Measurements from ENCODE around the gene ARL13A.
"Not testable (repeated sequence)": the region's sequence is repeated elsewhere in the genome, so short reads cannot be mapped to it uniquely, and the experiment has no call there.

Gene ARL13A

DNA sequence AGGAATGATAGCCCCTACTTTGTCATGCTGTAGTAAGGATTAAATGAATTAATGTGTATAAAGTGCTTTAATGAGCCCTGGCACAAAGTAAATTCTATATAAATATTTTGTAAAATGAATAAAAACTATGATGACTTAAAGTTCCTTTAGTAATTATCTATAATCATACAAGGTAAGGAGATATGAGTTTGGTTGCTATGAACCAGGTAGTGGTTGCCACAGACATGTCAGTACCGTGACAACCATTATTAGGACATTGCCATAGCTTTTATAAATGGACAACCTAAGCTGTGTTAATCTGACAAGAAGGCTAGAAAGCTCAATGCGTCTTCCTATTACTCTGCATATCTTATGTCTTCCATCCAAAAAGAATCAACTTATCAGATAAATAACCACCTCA lies at the start of gene ARL13A:
Gene ARL13A, plus strand, starts transcription at position 301 of the 400 bp plus-strand sequence. CDS start 3,982 bp downstream, outside the sequence.
- no peak for DNase-seq

DNA sequence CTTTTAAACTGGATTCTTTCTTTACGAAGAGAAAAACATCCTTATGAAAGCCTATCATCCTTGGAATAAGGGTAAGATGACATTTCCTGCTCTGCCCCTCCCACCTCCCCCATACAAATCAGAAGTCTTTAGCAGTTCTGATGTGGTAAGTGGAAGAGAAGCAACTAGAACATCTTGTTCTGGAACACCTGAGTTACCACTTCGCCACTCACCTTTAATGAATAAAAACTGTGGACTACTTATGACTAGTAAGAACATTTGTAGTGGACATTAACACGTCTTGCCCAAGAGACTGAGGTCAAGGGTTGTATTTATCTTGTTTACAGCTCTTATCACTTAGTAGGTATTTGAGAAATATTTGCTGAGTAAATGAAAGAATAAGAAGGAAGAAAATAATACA lies 45.1 kb upstream of the ARL13A start:
- DNase-seq, result no peak

DNA sequence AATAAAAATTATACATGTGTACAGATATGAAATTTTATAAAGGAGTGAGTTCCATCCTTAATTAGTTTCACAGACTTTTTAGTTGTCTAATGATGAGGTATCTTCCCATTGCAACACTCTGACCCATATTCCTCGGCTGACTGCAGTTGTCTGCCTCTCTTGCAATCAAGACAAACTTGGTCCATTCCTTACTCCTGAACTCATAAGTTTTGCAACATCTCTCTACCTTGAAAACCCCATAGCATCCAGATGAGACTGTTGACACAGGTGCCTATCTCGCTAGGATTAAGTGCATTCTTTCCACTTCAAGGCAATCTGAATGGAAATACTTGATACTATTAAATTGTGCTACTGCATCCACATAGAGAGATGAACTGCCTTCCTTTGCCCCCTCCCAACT lies 43.1 kb upstream of the ARL13A start:
- no peak for DNase-seq

DNA sequence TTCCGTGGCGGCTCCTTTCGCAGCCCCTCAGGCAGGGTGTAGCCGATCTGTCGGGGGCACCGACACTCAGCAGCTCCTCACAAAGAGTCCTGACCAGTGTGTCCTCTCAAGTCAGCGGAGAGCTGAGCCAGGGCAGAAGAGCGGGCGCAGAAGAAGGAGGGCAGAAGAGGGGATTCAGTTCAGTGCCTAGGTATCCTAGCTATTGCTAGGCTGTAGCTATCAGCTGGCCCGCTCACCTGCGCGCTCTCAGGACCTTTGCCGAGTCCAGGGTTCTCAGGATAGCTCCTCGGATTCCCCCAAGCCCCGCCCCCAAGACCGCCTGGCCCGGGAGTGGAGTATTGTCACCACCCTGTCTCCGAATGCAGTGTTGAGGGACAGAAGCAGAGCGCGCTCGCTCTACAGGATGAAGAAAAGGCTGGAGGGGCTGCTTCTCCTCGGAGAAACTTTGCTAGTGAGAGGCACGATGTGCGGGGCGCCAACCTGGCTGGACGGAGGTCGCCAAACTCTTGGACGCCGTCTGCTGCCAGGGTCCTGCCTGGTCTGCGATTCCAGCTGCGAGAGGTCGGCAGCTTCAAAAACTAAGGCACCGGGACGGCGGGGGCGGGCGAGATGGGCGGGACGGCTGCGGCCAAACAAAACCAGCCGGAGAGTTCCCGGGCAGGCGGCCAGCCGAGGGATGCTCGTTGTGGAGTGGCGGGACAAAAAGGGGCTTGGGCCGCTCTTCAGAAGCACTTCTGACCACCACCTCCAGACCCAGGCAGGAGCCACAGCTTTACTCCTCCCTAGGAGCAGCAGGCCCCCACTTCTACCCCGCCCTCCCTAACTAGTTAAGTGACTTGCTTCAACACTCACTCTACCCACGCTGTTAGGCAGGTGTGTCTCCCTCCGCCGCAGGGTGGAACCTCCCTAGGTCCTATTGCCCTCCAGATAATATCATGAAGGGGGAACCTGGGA lies 40.6 kb upstream of the ARL13A start, which contains the start of gene XKRX:
Gene XKRX, minus strand, starts transcription at position 258 of the 954 bp plus-strand sequence. CDS start 613 bp downstream, outside the sequence.
- peak; percentile 7 for DNase-seq

DNA sequence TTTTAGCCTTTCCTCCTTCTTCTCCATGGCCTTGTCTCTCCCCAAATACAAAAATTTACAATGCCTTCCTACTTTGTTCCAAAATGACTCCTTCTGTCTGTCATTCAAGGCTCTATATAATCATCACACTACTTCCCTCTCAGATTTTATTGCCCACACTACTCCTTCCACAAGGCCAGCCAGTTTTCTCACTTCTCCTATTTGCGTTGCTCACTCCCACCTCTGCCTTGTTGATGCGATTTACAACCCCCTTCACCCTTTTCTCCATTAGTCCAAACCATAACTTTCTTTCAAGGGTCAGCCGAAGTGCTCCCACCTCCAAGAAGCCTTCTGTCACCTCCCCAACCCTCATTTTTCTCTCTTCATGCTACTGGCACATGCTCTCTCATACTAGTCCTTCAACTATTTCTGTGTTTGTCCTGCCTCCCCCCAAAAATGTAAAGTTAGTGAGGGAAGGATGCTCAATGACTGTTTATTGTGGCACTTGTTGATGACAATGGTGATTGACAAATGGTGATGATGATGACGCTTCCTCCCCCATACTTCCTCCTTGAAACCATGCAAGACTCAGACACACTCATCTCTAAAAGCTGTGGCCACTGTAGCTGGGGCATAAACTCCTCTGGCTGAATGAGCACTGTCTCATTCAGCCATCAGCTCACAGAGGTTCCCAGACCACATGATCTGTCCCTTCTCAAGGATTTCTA lies 38.1 kb upstream of the ARL13A start:
- DNase-seq, result no peak

DNA sequence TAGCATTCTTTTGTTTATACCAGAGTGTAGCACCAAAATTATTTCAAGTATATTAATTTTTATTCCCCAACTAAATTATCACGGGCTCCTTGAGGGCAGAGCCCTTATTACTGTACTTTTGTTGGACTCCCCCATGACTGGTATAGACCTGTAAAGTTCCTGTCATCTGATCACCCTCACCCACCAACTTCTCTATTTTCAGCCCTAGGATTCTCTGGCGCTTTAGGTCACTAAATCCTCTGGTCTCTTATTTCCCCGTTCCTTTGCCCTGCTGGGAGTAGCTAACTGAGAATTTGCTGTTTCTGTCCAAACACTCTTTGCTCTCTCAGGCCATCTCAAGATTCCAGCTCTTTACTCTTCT lies 37.6 kb upstream of the ARL13A start:
- no peak for DNase-seq

DNA sequence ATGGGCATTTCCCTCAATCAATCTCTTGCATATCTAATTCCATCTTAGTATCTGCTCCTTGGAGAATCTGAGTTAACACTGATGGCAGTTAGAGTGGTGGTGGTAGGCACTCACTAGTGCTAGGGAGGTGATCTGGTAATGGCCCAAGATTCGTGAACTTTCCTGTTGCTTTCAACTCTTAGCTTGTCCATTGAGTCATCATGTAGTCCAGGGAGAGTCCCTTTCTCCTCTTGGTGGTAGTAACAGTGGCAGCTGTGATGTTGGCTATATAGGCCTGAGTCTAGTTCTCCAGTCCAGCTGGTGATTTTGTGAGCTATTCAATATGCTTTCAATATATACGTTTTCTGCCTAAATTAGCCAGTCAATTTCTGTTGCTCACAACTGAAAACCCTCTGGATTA lies 33.7 kb upstream of the ARL13A start:
- DNase-seq, result no peak

GRCh38 chrX:100939333-100939732 lies 30.2 kb upstream of the ARL13A start:
- DNase-seq, result no peak

- DNase-seq, result no peak
These were observed 24.9 kb upstream of the ARL13A start for GRCh38 chrX:100944601-100945000.

- DNase-seq, result no peak
These were observed 23.1 kb upstream of the ARL13A start for GRCh38 chrX:100946299-100946927.

DNA sequence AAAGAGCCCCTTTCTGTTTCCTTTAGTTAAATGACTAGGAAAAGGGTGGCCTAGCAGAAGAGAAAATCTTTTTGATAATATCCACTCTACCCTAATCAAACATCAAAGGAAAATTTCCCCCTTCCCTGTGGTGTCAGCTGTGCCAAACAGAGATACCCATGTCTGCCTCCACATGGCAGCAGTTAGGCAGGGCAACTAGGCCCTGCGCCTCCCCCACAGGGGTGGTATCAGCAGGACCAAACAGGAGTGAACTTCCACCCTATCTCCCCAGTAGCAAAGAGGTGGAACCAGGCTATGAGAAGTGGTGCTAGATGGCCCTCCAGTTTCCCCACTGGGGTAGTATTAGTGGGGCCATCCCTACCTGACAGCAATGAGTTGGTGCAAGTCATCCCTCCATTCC lies 21.0 kb upstream of the ARL13A start:
- DNase-seq, result no peak

DNA sequence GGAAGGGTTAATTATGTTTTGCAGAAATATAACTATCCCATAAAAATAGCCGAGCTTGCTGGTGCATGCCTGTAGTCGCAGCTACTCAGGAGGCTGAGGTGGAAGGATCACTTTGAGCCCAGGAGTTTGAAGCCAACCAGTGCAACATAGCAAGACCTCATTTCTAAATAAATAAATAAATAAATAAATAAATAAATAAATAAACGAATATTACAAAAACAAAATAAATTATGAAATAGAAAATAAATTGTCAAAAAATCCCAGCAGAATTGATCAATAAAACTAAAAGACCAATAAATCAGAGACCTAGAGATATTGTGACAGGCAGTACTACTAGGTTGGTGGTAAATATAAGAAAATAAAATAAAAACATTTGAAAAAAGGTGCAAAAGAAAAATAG lies 6.7 kb upstream of the ARL13A start:
- DNase-seq, result no peak

DNA sequence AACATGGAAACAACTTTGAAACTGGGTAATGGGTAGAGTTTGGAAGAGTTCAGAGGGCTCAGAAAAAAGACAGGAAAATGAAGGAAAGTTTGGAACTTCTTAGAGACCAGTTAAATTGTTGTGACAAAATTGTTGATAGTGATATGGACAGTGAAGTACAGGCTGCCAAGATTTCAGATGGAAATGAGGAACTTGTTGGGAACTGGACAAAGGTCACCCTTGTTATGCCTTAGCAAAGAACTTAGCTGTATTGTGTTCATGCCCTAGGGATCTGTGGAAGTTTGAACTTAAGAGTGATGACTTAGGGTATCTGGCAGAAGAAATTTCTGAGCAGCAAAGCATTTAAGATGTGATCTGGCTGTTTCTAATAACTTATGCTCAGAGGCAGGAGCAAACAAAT lies 5.1 kb upstream of the ARL13A start:
- no peak for DNase-seq

DNA sequence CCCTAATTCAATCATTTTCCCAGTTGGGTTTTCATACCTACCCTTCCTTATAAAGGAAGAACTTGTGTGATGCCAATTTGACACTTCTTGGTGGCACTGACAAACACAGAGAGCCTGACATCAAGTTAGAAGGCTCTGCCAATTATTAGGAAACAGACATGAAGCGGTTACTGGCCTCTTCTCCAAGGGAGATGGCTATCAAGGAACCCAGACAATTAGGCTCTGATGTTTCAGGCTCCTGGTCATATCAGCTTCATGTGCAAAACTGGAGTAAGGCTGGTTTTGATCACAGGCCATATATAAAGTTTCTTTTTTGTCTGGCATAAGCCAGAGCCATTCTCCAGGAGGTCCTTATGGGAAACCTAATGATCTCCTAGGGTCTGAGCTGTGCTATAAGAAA lies 428 bp downstream of the ARL13A start:
- DNase-seq, result no peak

DNA sequence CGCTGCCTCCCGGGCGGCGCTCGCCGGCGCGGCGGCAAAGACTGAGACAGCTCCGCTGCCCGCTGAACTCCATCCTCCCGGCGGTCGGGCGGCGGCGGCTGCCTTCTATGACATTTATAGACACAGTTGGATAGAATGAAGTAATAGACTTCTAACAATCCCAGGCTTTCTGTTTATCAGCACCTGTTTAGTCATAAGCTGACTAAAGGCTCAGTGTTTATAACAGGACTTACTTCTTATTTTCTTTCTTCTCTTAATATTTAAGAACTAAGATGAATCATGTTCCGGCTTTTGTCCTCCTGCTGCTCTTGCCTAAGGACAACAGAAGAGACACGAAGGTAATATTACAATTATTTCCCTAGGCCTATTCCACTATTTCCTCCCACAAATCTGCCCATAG lies 3.9 kb downstream of the ARL13A start:
- DNase-seq, result no peak

GRCh38 chrX:100975212-100975611 lies 5.7 kb downstream of the ARL13A start:
- DNase-seq, result no peak

DNA sequence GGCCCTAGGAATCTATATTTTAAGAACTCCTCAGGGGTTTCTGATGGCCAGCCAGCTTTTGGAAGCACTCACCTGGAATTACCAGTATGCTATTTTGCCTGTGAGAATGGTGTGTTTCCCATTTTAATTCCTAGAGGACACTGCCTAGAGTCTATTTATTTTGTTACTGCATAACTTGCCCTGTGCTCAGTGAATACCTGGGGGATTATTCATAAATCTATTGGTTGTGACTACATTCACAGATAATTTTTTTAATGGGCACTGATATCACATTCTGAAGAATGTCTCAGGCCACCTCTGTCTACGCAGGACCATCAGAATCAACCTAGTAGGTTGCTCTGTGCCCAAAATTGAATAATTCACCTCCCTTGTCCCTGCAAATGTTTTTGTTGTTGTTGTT lies 6.7 kb downstream of the ARL13A start:
- no peak for DNase-seq

GRCh38 chrX:100979881-100980607 lies 10.5 kb downstream of the ARL13A start:
- DNase-seq, result no peak

DNA sequence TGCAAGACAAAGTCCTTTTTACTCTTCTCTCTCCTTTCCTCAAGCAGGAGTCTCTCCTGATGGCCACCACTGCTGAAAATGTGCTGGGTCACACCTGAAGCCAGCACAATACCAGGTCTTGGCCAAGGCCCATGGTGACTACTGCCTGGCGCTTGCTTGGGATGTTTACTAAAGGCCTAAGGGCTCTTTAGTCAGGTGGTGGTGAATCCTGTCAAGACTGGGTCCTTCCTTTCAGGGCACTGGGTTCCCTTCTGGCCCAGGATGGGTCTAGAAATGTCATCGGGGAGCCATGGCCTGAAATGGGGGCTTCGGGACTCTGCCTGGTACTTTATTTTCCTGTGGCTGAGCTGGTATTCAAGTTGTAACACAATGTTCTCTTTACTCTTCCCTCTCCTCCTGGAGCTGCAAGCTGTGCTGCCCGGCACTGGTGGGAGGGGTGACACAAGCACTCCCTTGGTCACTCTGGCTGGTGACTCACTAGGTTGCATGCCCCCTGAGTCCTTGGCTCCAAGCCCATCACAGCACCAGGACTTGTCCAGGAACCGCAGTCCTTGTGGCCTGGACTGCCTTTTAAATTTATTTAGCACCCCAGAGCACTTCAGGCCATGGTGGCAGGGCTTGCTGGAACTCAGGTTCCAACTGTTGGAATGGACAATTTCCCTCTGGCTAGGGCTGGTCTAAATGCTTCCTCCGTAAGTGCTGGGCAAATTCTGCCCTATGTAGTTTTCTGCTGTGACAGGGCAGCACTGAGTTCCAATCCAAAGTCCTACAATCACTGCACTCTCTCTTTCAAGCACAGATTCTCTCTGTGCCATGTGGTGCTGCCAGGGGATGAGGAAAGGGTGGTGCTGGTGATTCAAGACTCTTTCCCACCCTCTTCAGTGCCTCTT lies 11.3 kb downstream of the ARL13A start:
- DNase-seq, result no peak

- DNase-seq, result not testable (repeated sequence)
These were observed 12.0 kb downstream of the ARL13A start for GRCh38 chrX:100981498-100981845.

DNA sequence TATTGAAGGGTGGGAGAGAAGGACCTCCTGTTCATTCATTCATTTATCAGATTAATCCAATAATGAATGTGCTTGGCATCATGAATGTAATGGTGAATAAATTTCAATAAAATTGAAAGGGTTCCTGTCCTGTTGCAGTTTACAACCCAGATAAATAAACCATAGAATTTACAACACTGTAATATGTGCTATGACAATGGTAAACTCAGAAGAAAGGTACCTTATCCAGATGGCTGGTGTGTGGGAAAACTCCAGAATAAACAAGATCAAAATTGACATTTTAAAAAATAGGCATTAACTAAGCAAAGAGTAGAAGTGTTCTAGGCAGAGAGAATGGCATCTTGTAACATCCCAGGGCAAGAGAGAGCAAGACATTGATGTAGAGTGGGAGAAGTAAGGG lies 15.3 kb downstream of the ARL13A start:
- DNase-seq, result no peak

DNA sequence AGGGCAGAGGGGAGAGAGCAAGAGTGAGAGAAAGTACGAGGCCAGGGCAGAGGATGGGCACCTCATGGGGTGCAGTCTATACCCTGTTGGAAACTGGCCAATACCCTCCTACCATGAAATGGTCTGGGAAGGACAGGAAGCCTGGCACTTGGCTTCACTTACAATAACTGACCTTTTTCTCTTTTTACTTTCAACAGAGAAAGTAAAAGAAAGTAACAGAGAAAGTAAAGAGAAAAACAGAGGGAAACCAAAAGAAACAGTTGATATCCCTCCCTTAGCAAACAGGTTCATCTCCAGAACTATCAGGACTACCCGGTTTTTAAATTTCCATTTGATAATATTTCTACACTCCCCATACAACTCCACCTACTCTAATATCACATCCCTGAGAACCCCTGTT lies 20.6 kb downstream of the ARL13A start:
- DNase-seq, result no peak

Data from NCI-H1092 (cell line).